GM13977 (cell line): ENCODE data around the gene RASD1.

Experiments used
- DNase-seq: peaks from one replicate; pipeline ENCODE4 v3.0.0; 2012; ENCODE audit warnings: low spot score
- CTCF ChIP-seq: IDR thresholded peaks from 2 replicates; pipeline ENCODE4 v1.5.1; 2012; ENCODE audit warnings: mild to moderate bottlenecking, control low read depth; ENCODE audit not compliant: insufficient read depth; ENCODE audit errors: extremely low read depth, missing control alignments
- in situ Hi-C: fragments of 300-500 bp; cut with MboI; formaldehyde crosslinking; loops from one replicate; pipeline ENCODE4 v1.12.0; 2022; ENCODE audit warnings: low sequenced_read_pairs, low pct_unique_long_range_greater_than_20kb, mixed read lengths, inconsistent platforms; ENCODE audit not compliant: unreplicated experiment

Gene RASD1

GRCh38 chr17:17533901-17534441, 37.8 kb upstream of the RASD1 start:
- DNase-seq, result no peak
- no peak for TF ChIP-seq CTCF
- in situ Hi-C loops, result no loop called here

GRCh38 chr17:17532991-17533390, 36.8 kb upstream of the RASD1 start:
- no peak for TF ChIP-seq CTCF
- DNase-seq, result no peak
- in situ Hi-C loops, result no loop called here

- no peak for DNase-seq
- in situ Hi-C loops, result no loop called here
- no peak for TF ChIP-seq CTCF
Measured at GRCh38 chr17:17531156-17531555, 35.0 kb upstream of the RASD1 start.

- in situ Hi-C loops, result no loop called here
- no peak for TF ChIP-seq CTCF
- no peak for DNase-seq
Measured at GRCh38 chr17:17528696-17529652, 32.8 kb upstream of the RASD1 start.

GRCh38 chr17:17527956-17528500, 31.8 kb upstream of the RASD1 start:
- no peak for TF ChIP-seq CTCF
- in situ Hi-C loops, result no loop called here
- no peak for DNase-seq

GRCh38 chr17:17527534-17527933, 31.3 kb upstream of the RASD1 start:
- in situ Hi-C loops, result no loop called here
- TF ChIP-seq CTCF, result no peak

More at GRCh38 chr17:17527534-17527933, 31.3 kb upstream of the RASD1 start:
- DNase-seq, result no peak
